IMR-90 (cell line): Measurements from ENCODE around the gene PPP1R27. TPM values are rescaled to one million over a fixed set of nuclear protein-coding genes. Genes with fewer than 3 reads are reported as not detected.

Experiments used
- ATAC-seq: fragments of 200-7000 bp; cut with Tn5 transposase; 2 replicates; pipeline ENCODE4 v1.9.1; 2020; ENCODE audit warnings: low read depth, mild to moderate bottlenecking, moderate library complexity
- BruUV-seq: library from RNA; stranded (reverse); fragments of 400-500 nt; replicated peaks from 2 replicates; lab custom pipeline; 2021; lab: Mats Ljungman, UMichigan
- CTCF ChIA-PET: fragments of 300-600 bp; formaldehyde crosslinking; extraction: SDS; loops from one replicate; lab custom pipeline; 2021; ENCODE audit warnings: antibody characterized with exemption; lab: Yijun Ruan, JAX
- POLR2A ChIA-PET: fragments of 300-600 bp; sonication (Branson Sonifier 250); formaldehyde crosslinking; loops from one replicate; lab custom pipeline; 2022; ENCODE audit warnings: antibody characterized with exemption; ENCODE audit not compliant: unreplicated experiment; lab: Charles Lee
- DNase-seq: peaks from one replicate; pipeline ENCODE4 v3.0.0; 2013
- H2AFZ ChIP-seq: replicated peaks from 2 replicates; pipeline ENCODE3; 2013; ENCODE audit warnings: low read length, mild to moderate bottlenecking; ENCODE audit not compliant: poor library complexity
- H2AK5ac ChIP-seq: 2 replicates; pipeline ENCODE4 v1.6.1; 2013; ENCODE audit warnings: low read depth, low read length, inconsistent platforms
- H2AK9ac ChIP-seq: replicated peaks from 2 replicates; pipeline ENCODE3; 2013; ENCODE audit warnings: mild to moderate bottlenecking, low read depth, low read length, moderate library complexity; ENCODE audit not compliant: poor library complexity
- H2BK120ac ChIP-seq: 2 replicates; pipeline ENCODE4 v1.6.1; 2013; ENCODE audit warnings: low read depth, low read length, inconsistent platforms
- H2BK15ac ChIP-seq: 3 replicates; pipeline ENCODE4 v1.6.1; 2013; ENCODE audit warnings: low read depth, low read length, inconsistent platforms
- H2BK20ac ChIP-seq: 2 replicates; pipeline ENCODE4 v1.6.1; 2013; ENCODE audit warnings: low read depth, mild to moderate bottlenecking, inconsistent platforms, low read length, moderate library complexity
- H2BK5ac ChIP-seq: 2 replicates; pipeline ENCODE4 v1.6.1; 2013; ENCODE audit warnings: mild to moderate bottlenecking, low read depth, low read length, inconsistent platforms; ENCODE audit not compliant: poor library complexity, severe bottlenecking
- H3K14ac ChIP-seq: replicated peaks from 2 replicates; pipeline ENCODE4 v1.6.1; 2013; ENCODE audit warnings: low read depth, low read length, inconsistent platforms
- H3K18ac ChIP-seq: 2 replicates; pipeline ENCODE4 v1.6.1; 2013; ENCODE audit warnings: low read depth, low read length, control low read depth
- H3K23ac ChIP-seq: 2 replicates; pipeline ENCODE4 v1.6.1; 2013; ENCODE audit warnings: low read depth, low read length, inconsistent platforms
- H3K27ac ChIP-seq: 2 replicates; pipeline ENCODE4 v1.5.1; 2013; ENCODE audit warnings: mild to moderate bottlenecking, control low read depth, low read length; ENCODE audit not compliant: insufficient read depth
- H3K27me3 ChIP-seq: 2 replicates; pipeline ENCODE4 v1.6.1; 2013; ENCODE audit warnings: low read length; ENCODE audit not compliant: control insufficient read depth, insufficient read depth
- H3K36me3 ChIP-seq: 2 replicates; pipeline ENCODE4 v1.6.1; 2013; ENCODE audit warnings: low read length, mixed read lengths; ENCODE audit not compliant: control insufficient read depth, insufficient read depth
- H3K4ac ChIP-seq: 2 replicates; pipeline ENCODE4 v1.6.1; 2013; ENCODE audit warnings: low read depth, low read length, inconsistent platforms
- H3K4me1 ChIP-seq: 2 replicates; pipeline ENCODE4 v1.6.1; 2013; ENCODE audit warnings: low read length, mixed read lengths; ENCODE audit not compliant: control insufficient read depth, insufficient read depth
- H3K4me2 ChIP-seq: 2 replicates; pipeline ENCODE4 v1.6.1; 2013; ENCODE audit warnings: low read depth, mild to moderate bottlenecking, control low read depth, low read length, moderate library complexity
- H3K4me3 ChIP-seq: 2 replicates; pipeline ENCODE4 v1.5.1; 2013; ENCODE audit warnings: low read depth, mild to moderate bottlenecking, control low read depth, low read length, moderate library complexity; ENCODE audit not compliant: insufficient read depth
- H3K56ac ChIP-seq: 2 replicates; pipeline ENCODE4 v1.6.1; 2013; ENCODE audit warnings: low read length, inconsistent platforms; ENCODE audit not compliant: insufficient read depth; ENCODE audit errors: extremely low read depth
- H3K79me1 ChIP-seq, 2 experiments: 2 replicates each; pipeline ENCODE4 v1.6.1; 2013; ENCODE audit warnings: low read length in 2 of 2, inconsistent platforms in 1 of 2, low read depth in 1 of 2
- H3K9ac ChIP-seq: 2 replicates; pipeline ENCODE4 v1.6.1; 2013; ENCODE audit warnings: low read depth, low read length, control low read depth
- H3K9me1 ChIP-seq: 2 replicates; pipeline ENCODE4 v1.6.1; 2013; ENCODE audit warnings: low read length, inconsistent platforms; ENCODE audit not compliant: insufficient read depth
- H3K9me3 ChIP-seq: 2 replicates; pipeline ENCODE4 v1.6.1; 2013; ENCODE audit warnings: low read length; ENCODE audit not compliant: control insufficient read depth, insufficient read depth
- H4K20me1 ChIP-seq: 2 replicates; pipeline ENCODE4 v1.6.1; 2013; ENCODE audit warnings: low read length, inconsistent platforms; ENCODE audit not compliant: insufficient read depth
- H4K5ac ChIP-seq: 2 replicates; pipeline ENCODE4 v1.6.1; 2013; ENCODE audit warnings: mild to moderate bottlenecking, low read depth, low read length, control low read depth
- H4K8ac ChIP-seq, 2 experiments: 2 replicates each; pipeline ENCODE4 v1.6.1; 2013; ENCODE audit warnings: low read depth in 2 of 2, low read length in 2 of 2, control low read depth in 1 of 2, inconsistent platforms in 1 of 2
- H4K91ac ChIP-seq: 2 replicates; pipeline ENCODE4 v1.6.1; 2013; ENCODE audit warnings: low read depth, low read length, inconsistent platforms; ENCODE audit not compliant: insufficient read depth
- CEBPB ChIP-seq: IDR thresholded peaks from 2 replicates; pipeline ENCODE4 v1.6.1; 2012; ENCODE audit warnings: low read depth, low read length, improper control_type of control experiment
- CHD1 ChIP-seq: IDR thresholded peaks from 2 replicates; pipeline ENCODE4 v1.6.1; 2012; ENCODE audit warnings: low read depth, low read length, improper control_type of control experiment
- CTCF ChIP-seq: conservative IDR thresholded peaks from 2 replicates; pipeline ENCODE4 v1.5.1; 2012; ENCODE audit warnings: mild to moderate bottlenecking, low read depth, low read length, improper control_type of control experiment
- FOS ChIP-seq: fragments of 150-350 bp; IDR thresholded peaks from 2 replicates; pipeline ENCODE4 v1.6.1; 2016; ENCODE audit warnings: low read depth, low read length
- MAFK ChIP-seq: IDR thresholded peaks from 2 replicates; pipeline ENCODE4 v1.6.1; 2012; ENCODE audit warnings: low read depth, low read length, improper control_type of control experiment
- MAZ ChIP-seq: IDR thresholded peaks from 2 replicates; pipeline ENCODE4 v1.6.1; 2012; ENCODE audit warnings: low read depth, mild to moderate bottlenecking, low read length, improper control_type of control experiment, moderate library complexity, borderline replicate concordance
- MXI1 ChIP-seq: IDR thresholded peaks from 2 replicates; pipeline ENCODE4 v1.6.1; 2012; ENCODE audit warnings: low read depth, mild to moderate bottlenecking, low read length, moderate library complexity, borderline replicate concordance
- NFE2L2 ChIP-seq: fragments of 150-350 bp; IDR thresholded peaks from 2 replicates; pipeline ENCODE4 v1.6.1; 2016; ENCODE audit warnings: low read depth, mild to moderate bottlenecking, low read length
- RAD21 ChIP-seq: IDR thresholded peaks from 2 replicates; pipeline ENCODE4 v1.6.1; 2012; ENCODE audit warnings: low read length, improper control_type of control experiment
- RFX5 ChIP-seq: IDR thresholded peaks from 2 replicates; pipeline ENCODE4 v1.8.0; 2012; ENCODE audit warnings: low read depth, mild to moderate bottlenecking, low read length, moderate library complexity
- SMC3 ChIP-seq: fragments of 150-350 bp; IDR thresholded peaks from 2 replicates; pipeline ENCODE4 v1.6.1; 2016; ENCODE audit warnings: low read depth, mild to moderate bottlenecking, antibody characterized with exemption, low read length, moderate library complexity
- USF2 ChIP-seq: fragments of 150-350 bp; IDR thresholded peaks from 2 replicates; pipeline ENCODE4 v1.6.1; 2017; ENCODE audit warnings: mild to moderate bottlenecking, antibody characterized with exemption, low read length, low read depth
- WGBS, 2 experiments: methylation state at CpG; one replicate each; pipeline versions ENCODE4 v1.1.5 to v1.1.7; 2013; ENCODE audit warnings: missing lambda C conversion rate in 2 of 2; ENCODE audit not compliant: insufficient read length in 1 of 2; ENCODE audit errors: extremely low coverage in 2 of 2; 5-methylcytosine and 5-hydroxymethylcytosine counted together
- dilution Hi-C: fragments of 300-500 bp; cut with HindIII; formaldehyde crosslinking; loops from one replicate; pipeline ENCODE4 v1.14.3; 2018; ENCODE audit warnings: low sequenced_read_pairs; ENCODE audit not compliant: unreplicated experiment
- in situ Hi-C: fragments of 300-500 bp; cut with MboI; formaldehyde crosslinking; loops from 3 replicates; pipeline ENCODE4 v1.14.3; 2019; ENCODE audit warnings: low sequenced_read_pairs, inconsistent platforms, mixed read lengths
- intact Hi-C: fragments of 100-400 bp; cut with micrococcal nuclease; formaldehyde crosslinking; loops from 2 replicates; pipeline ENCODE4 v1.10.0; 2022
- polyA plus RNA-seq, 3 experiments: library from polyadenylated mRNA; depleted of rRNA; stranded (reverse); fragments of >200 nt; gene quantifications; 2 replicates each; pipeline ENCODE4 v1.2.3, GENCODE V29; 2012; ENCODE audit warnings: low replicate concordance in 1 of 3
- total RNA-seq: library from RNA; depleted of rRNA; stranded (reverse); fragments of >200 nt; gene quantifications from 2 replicates; pipeline ENCODE4 v1.2.3, GENCODE V29; 2012
- TF ChIP-seq, protein P1 (sequence below): fragments of 150-350 bp; IDR thresholded peaks from 2 replicates; pipeline ENCODE4 v1.6.1; 2016; ENCODE audit warnings: low read depth, mild to moderate bottlenecking, low read length, moderate library complexity, borderline replicate concordance

Gene PPP1R27
- total and polyA plus RNA-seq, 2 of the 4 experiments (the other 2 are of a cell fraction) = 0.21 TPM; not detected in 1

- no peak overlapping the region for H3K23ac ChIP-seq
- peaks cover 11% of the 10 kb centered on the region; the same call in 1 of the 2 replicates for H3K9me1 ChIP-seq
- H3K9ac ChIP-seq = no peak overlapping the region
- DNase-seq (no peak), ATAC-seq (no peak)
- no TSS peak for BruUV-seq
- peaks cover 22 to 79% of the 10 kb centered on the region in 2 experiments; a peak in 3 of 4 replicates for H3K79me1 ChIP-seq
- peak overlapping the region; percentile 55 for H2AK9ac ChIP-seq
- intact Hi-C loops = no loop called here
- no peak overlapping the region for H2AFZ ChIP-seq
- no peak overlapping the region for H3K56ac ChIP-seq
- H3K18ac ChIP-seq = no peak overlapping the region
- ChIA-PET POLR2A (no interaction called here), CTCF (interaction anchor here (0.6 kb wide), 1 partner anchor 27 kb away, joined by 4 read pairs; no protein-coding TSS in a partner anchor)
- TF ChIP-seq CEBPB (no peak), NFE2L2 (no peak), MAZ (no peak), MAFK (no peak), SMC3 (no peak), CHD1 (no peak), RAD21 (no peak), CTCF (no peak), RFX5 (no peak), FOS (no peak), MXI1 (no peak), USF2 (no peak)
- TF ChIP-seq, protein P1, sequence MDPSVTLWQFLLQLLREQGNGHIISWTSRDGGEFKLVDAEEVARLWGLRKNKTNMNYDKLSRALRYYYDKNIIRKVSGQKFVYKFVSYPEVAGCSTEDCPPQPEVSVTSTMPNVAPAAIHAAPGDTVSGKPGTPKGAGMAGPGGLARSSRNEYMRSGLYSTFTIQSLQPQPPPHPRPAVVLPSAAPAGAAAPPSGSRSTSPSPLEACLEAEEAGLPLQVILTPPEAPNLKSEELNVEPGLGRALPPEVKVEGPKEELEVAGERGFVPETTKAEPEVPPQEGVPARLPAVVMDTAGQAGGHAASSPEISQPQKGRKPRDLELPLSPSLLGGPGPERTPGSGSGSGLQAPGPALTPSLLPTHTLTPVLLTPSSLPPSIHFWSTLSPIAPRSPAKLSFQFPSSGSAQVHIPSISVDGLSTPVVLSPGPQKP = no peak
- no peak overlapping the region for H3K4me2 ChIP-seq
- H3K9me3 ChIP-seq = no peaks in the 10 kb centered on the region
- no peak overlapping the region for H3K27ac ChIP-seq
- H4K5ac ChIP-seq = 0 out of 2 replicates have a peak overlapping the region, but pooled peaks have one; percentile 4
- no peak overlapping the region for H2BK20ac ChIP-seq
- H3K4me3 ChIP-seq = no peak overlapping the region
- no peak overlapping the region for H2BK5ac ChIP-seq
- no peak overlapping the region for H2BK15ac ChIP-seq
- dilution Hi-C loops = no loop called here
- no peaks in the 10 kb centered on the region for H3K27me3 ChIP-seq
- H2AK5ac ChIP-seq = 0 out of 2 replicates have a peak overlapping the region, but pooled peaks have one; percentile 2
- no peak overlapping the region for H4K8ac ChIP-seq
- H4K20me1 ChIP-seq = peaks cover 52% of the 10 kb centered on the region
- in situ Hi-C loops = no loop called here
- no peak overlapping the region for H3K14ac ChIP-seq
- no peak overlapping the region for H2BK120ac ChIP-seq
- 96% methylated on average over 6 of the region's 8 CpGs; no CpG with 5 or more reads in 1 of the 2 experiments for WGBS, 2 experiments
- H3K36me3 ChIP-seq = peaks cover 46% of the 10 kb centered on the region
- H3K4ac ChIP-seq = no peak overlapping the region
- peaks cover 31% of the 10 kb centered on the region for H3K4me1 ChIP-seq
- no peak overlapping the region for H4K91ac ChIP-seq
Observed at GRCh38 chr17:81865358-81865732, 30.5 kb upstream of the PPP1R27 start.
